Epithelial cell of esophagus (primary cell): ENCODE results near the gene FARP1.

Experiments
- DNase-seq: peaks from one replicate; pipeline ENCODE4 v3.0.0; 2010; ENCODE audit warnings: low read depth
- H3K4me3 ChIP-seq: 2 replicates; pipeline ENCODE4 v1.5.1; 2011; ENCODE audit warnings: mild to moderate bottlenecking, low read length, control low read depth
- CTCF ChIP-seq: IDR thresholded peaks from 2 replicates; pipeline ENCODE4 v1.5.1; 2011; ENCODE audit warnings: low read depth, mild to moderate bottlenecking, low read length, control low read depth, inconsistent platforms; ENCODE audit not compliant: insufficient read depth; ENCODE audit errors: missing control alignments

The FARP1 gene

GRCh38 chr13:98439896-98440295, 297.0 kb downstream of the FARP1 start:
- no peak overlapping the region for H3K4me3 ChIP-seq
- no peak for TF ChIP-seq CTCF
- no peak for DNase-seq

GRCh38 chr13:98440390-98441055, 297.6 kb downstream of the FARP1 start:
- DNase-seq: no peak
- H3K4me3 ChIP-seq: no peak overlapping the region
- TF ChIP-seq CTCF: no peak

- DNase-seq: no peak
- no peak overlapping the region for H3K4me3 ChIP-seq
These were observed 298.3 kb downstream of the FARP1 start for GRCh38 chr13:98441056-98441676.

GRCh38 chr13:98442391-98443230, 299.7 kb downstream of the FARP1 start:
- no peak for DNase-seq
- no peak for TF ChIP-seq CTCF
- no peak overlapping the region for H3K4me3 ChIP-seq

More at GRCh38 chr13:98441056-98441676, 298.3 kb downstream of the FARP1 start:
- no peak for TF ChIP-seq CTCF

GRCh38 chr13:98443329-98443728, 300.4 kb downstream of the FARP1 start:
- DNase-seq: peak; percentile 94
- TF ChIP-seq CTCF: no peak
- H3K4me3 ChIP-seq: no peak overlapping the region

- no peak for DNase-seq
- no peak for TF ChIP-seq CTCF
- no peak overlapping the region for H3K4me3 ChIP-seq
These were observed 301.0 kb downstream of the FARP1 start for GRCh38 chr13:98443800-98444325.
